Endodermal cell (in vitro differentiated cells): Measurements from ENCODE around the gene ROPN1L. TPM values are rescaled to one million over a fixed set of nuclear protein-coding genes. Genes with fewer than 3 reads are reported as not detected.

Experiments
- DNase-seq: peaks from one replicate; pipeline ENCODE4 v3.0.0-alpha.2; 2017
- H3K27ac ChIP-seq: 2 replicates; pipeline ENCODE4 v1.5.1; 2013; ENCODE audit warnings: mild to moderate bottlenecking, low read depth, low read length, moderate library complexity
- H3K27me3 ChIP-seq: 2 replicates; pipeline ENCODE4 v1.6.1; 2013; ENCODE audit warnings: mild to moderate bottlenecking, low read length, moderate library complexity; ENCODE audit not compliant: insufficient read depth, control insufficient read depth, poor library complexity, severe bottlenecking
- H3K36me3 ChIP-seq: 2 replicates; pipeline ENCODE4 v1.7.0; 2013; ENCODE audit warnings: mild to moderate bottlenecking, low read length, moderate library complexity; ENCODE audit not compliant: control insufficient read depth, insufficient read depth
- H3K4me1 ChIP-seq: one replicate; pipeline ENCODE4 v1.7.0; 2013; ENCODE audit warnings: low read length; ENCODE audit not compliant: control insufficient read depth, insufficient read depth
- H3K4me3 ChIP-seq: 2 replicates; pipeline ENCODE4 v1.5.1; 2013; ENCODE audit warnings: mild to moderate bottlenecking, low read length, moderate library complexity
- H3K9ac ChIP-seq: 2 replicates; pipeline ENCODE4 v1.6.1; 2013; ENCODE audit warnings: mild to moderate bottlenecking, low read length, moderate library complexity; ENCODE audit not compliant: poor library complexity, severe bottlenecking; ENCODE audit errors: extremely low read depth
- H3K9me3 ChIP-seq: 2 replicates; pipeline ENCODE4 v1.6.1; 2013; ENCODE audit warnings: mild to moderate bottlenecking, low read length, moderate library complexity; ENCODE audit not compliant: control insufficient read depth
- H3K27ac Mint-ChIP-seq: 2 replicates; pipeline ENCODE4 v1.8.0; 2020; ENCODE audit warnings: mixed read lengths
- H3K27me3 Mint-ChIP-seq: 2 replicates; pipeline ENCODE4 v1.8.0; 2021; ENCODE audit warnings: mild to moderate bottlenecking, mixed read lengths; ENCODE audit not compliant: insufficient read depth
- H3K36me3 Mint-ChIP-seq: 2 replicates; pipeline ENCODE4 v1.8.0; 2020; ENCODE audit warnings: low read depth, mixed read lengths
- H3K4me1 Mint-ChIP-seq: 2 replicates; pipeline ENCODE4 v1.8.0; 2020; ENCODE audit warnings: mixed read lengths
- H3K4me3 Mint-ChIP-seq: 2 replicates; pipeline ENCODE4 v1.8.0; 2020; ENCODE audit warnings: mild to moderate bottlenecking, moderate library complexity, mixed read lengths
- H3K9me3 Mint-ChIP-seq: 2 replicates; pipeline ENCODE4 v1.8.0; 2020; ENCODE audit warnings: mild to moderate bottlenecking, mixed read lengths
- CTCF ChIP-seq: fragments of 200-600 bp; sonication (generic); conservative IDR thresholded peaks from 2 replicates; pipeline ENCODE4 v1.5.0; 2021; ENCODE audit warnings: antibody characterized with exemption, mild to moderate bottlenecking
- WGBS, 2 experiments: methylation state at CpG; one replicate each; pipeline versions ENCODE4 v1.1.5 to v1.1.7; 2013; ENCODE audit warnings: missing lambda C conversion rate in 2 of 2, mixed read lengths in 1 of 2; ENCODE audit not compliant: insufficient coverage in 1 of 2, insufficient read length in 1 of 2; 5-methylcytosine and 5-hydroxymethylcytosine counted together
- total RNA-seq, 2 donors: library from RNA; stranded (reverse); fragmentation: NEBNext Ultra II Directional in 1 of 2; extraction: Animal tissue kit (Norgen Biotek cat#: 25700) in 1 of 2; gene quantifications; 2 replicates in 1 of 2; 3 replicates in 1 of 2; pipeline ENCODE4 v1.2.1, GENCODE V29; 2021

The ROPN1L gene
- total RNA-seq, 2 donors from 2014 or later: 0.70 TPM; not detected in 1

DNA sequence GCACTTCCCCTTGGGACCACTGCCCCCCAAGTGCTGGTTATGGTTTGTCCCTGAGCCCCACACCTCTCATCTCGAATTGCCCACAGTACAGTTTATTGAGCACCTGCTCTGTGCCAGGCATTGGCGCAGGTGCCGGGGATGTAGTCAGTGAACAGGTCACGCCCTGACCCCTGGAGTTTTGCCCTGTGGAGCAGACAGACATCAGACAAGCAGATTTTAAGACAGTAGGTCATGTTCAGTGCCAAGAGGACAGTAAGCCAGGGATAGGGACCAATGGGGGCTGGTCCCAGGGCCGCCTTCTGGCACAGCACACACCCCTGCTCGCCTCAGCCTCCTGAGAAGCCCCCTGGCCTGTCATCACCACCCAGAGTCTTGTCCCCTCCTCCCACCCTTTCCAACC, 21.9 kb downstream of the ROPN1L start:
- no peak overlapping the region for H3K9ac ChIP-seq
- peaks cover 1% of the 10 kb centered on the region for H3K9me3 Mint-ChIP-seq
- H3K4me1 Mint-ChIP-seq: peaks cover 26% of the 10 kb centered on the region

DNA sequence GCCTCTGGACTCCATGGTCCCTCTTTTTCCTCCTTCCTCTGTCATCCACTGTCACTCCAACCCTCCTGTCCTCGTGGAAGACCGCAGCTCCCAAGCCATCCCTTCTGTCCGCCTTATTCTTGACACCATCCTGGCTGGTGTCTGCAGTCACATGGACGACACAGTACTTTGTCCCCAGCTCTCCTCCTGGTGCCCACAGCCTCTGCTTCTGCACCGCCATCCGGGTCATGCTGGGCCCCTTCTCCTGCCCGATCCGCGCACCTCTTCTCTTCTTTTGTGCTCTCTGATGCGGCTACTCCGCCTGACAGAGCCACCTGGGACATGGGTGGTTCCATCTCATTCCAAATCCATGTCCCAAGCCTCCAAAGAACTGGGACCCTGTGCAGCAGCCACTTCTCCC, 22.5 kb downstream of the ROPN1L start:
- no peak for DNase-seq
- peaks cover 3% of the 10 kb centered on the region for H3K9me3 ChIP-seq
- H3K9me3 Mint-ChIP-seq: peaks cover 2% of the 10 kb centered on the region
- no peak overlapping the region for H3K27ac Mint-ChIP-seq
- H3K27ac ChIP-seq: no peak overlapping the region
- peaks cover 12% of the 10 kb centered on the region for H3K4me1 ChIP-seq
- no peaks in the 10 kb centered on the region for H3K27me3 ChIP-seq
- no peak overlapping the region for H3K4me3 ChIP-seq
- H3K4me1 Mint-ChIP-seq: peaks cover 26% of the 10 kb centered on the region
- no peaks in the 10 kb centered on the region for H3K36me3 Mint-ChIP-seq
- H3K36me3 ChIP-seq: no peaks in the 10 kb centered on the region
- no peak for TF ChIP-seq CTCF
- no peak overlapping the region for H3K9ac ChIP-seq
- peaks cover 13% of the 10 kb centered on the region for H3K27me3 Mint-ChIP-seq
- WGBS, 2 experiments: 94 to 96% methylated on average over 11 of the region's 11 CpGs
- no peak overlapping the region for H3K4me3 Mint-ChIP-seq

More for the DNA sequence above, 21.9 kb downstream of the ROPN1L start:
- Histone ChIP-seq H3K4me3 (no peak overlapping the region), H3K27ac (no peak overlapping the region), H3K9me3 (peaks cover 3% of the 10 kb centered on the region), H3K36me3 (no peaks in the 10 kb centered on the region), H3K4me1 (peaks cover 12% of the 10 kb centered on the region), H3K27me3 (no peaks in the 10 kb centered on the region)
- TF ChIP-seq CTCF: no peak
- DNase-seq: no peak
- H3K27me3 Mint-ChIP-seq: peaks cover 13% of the 10 kb centered on the region
- H3K36me3 Mint-ChIP-seq: no peaks in the 10 kb centered on the region
- 80 to 94% methylated on average over 1 to 6 of the region's 6 CpGs for WGBS, 2 experiments
- H3K4me3 Mint-ChIP-seq: no peak overlapping the region
- H3K27ac Mint-ChIP-seq: no peak overlapping the region

- no peaks in the 10 kb centered on the region for H3K36me3 Mint-ChIP-seq
- H3K4me1 Mint-ChIP-seq: peaks cover 24% of the 10 kb centered on the region
- DNase-seq: no peak
- H3K4me3 Mint-ChIP-seq: no peak overlapping the region
- H3K9me3 ChIP-seq: peaks cover 3% of the 10 kb centered on the region
- WGBS, 2 experiments: 95 to 98% methylated on average over 9 to 10 of the region's 10 CpGs
- no peak overlapping the region for H3K9ac ChIP-seq
- H3K4me3 ChIP-seq: no peak overlapping the region
- H3K9me3 Mint-ChIP-seq: peaks cover 2% of the 10 kb centered on the region
- H3K36me3 ChIP-seq: no peaks in the 10 kb centered on the region
- H3K4me1 ChIP-seq: peaks cover 12% of the 10 kb centered on the region
- TF ChIP-seq CTCF: no peak
- peaks cover 13% of the 10 kb centered on the region for H3K27me3 Mint-ChIP-seq
- H3K27ac ChIP-seq: no peak overlapping the region
- H3K27me3 ChIP-seq: no peaks in the 10 kb centered on the region
- no peak overlapping the region for H3K27ac Mint-ChIP-seq
Observed at GRCh38 chr5:10465726-10466125, 24.0 kb downstream of the ROPN1L start.
